Testis (tissue), 2 donors: ENCODE data around the gene HECW1.

ENCODE experiments used
- POLR2A ChIP-seq: fragments of 450-650 bp; IDR thresholded peaks from one replicate; pipeline ENCODE4 v1.6.1; 2017; ENCODE audit warnings: antibody characterized with exemption, mild to moderate bottlenecking, moderate library complexity
- TF ChIP-seq, protein P1 (sequence below), 3 experiments: fragments of 450-650 bp in 2 of 3; fragments of 200-600 bp in 1 of 3; sonication (generic) in 1 of 3; IDR thresholded peaks; one replicate each; pipeline ENCODE4 v1.5.1; 2016 to 2019; ENCODE audit warnings: antibody characterized with exemption in 3 of 3, mild to moderate bottlenecking in 2 of 3, moderate library complexity in 1 of 3

- TF ChIP-seq, protein P1, sequence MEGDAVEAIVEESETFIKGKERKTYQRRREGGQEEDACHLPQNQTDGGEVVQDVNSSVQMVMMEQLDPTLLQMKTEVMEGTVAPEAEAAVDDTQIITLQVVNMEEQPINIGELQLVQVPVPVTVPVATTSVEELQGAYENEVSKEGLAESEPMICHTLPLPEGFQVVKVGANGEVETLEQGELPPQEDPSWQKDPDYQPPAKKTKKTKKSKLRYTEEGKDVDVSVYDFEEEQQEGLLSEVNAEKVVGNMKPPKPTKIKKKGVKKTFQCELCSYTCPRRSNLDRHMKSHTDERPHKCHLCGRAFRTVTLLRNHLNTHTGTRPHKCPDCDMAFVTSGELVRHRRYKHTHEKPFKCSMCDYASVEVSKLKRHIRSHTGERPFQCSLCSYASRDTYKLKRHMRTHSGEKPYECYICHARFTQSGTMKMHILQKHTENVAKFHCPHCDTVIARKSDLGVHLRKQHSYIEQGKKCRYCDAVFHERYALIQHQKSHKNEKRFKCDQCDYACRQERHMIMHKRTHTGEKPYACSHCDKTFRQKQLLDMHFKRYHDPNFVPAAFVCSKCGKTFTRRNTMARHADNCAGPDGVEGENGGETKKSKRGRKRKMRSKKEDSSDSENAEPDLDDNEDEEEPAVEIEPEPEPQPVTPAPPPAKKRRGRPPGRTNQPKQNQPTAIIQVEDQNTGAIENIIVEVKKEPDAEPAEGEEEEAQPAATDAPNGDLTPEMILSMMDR (IDR thresholded peaks at IDR 0.05): no peak
- no peak for TF ChIP-seq POLR2A
Measured at GRCh38 chr7:43124388-43124787, 11.9 kb downstream of the HECW1 start.
